AG10803 (cell line): ENCODE measurements around the gene SNCAIP.

ENCODE experiments used
- DNase-seq: peaks from one replicate; pipeline ENCODE4 v3.0.0; 2010; ENCODE audit warnings: low read depth
- H3K4me3 ChIP-seq: 2 replicates; pipeline ENCODE4 v1.5.1; 2011; ENCODE audit warnings: mild to moderate bottlenecking, low read length, control low read depth
- TF ChIP-seq, protein P1 (sequence below): conservative IDR thresholded peaks from 2 replicates; pipeline ENCODE4 v1.5.1; 2011; ENCODE audit warnings: mild to moderate bottlenecking, low read length, control low read depth, inconsistent platforms

Gene SNCAIP

DNA sequence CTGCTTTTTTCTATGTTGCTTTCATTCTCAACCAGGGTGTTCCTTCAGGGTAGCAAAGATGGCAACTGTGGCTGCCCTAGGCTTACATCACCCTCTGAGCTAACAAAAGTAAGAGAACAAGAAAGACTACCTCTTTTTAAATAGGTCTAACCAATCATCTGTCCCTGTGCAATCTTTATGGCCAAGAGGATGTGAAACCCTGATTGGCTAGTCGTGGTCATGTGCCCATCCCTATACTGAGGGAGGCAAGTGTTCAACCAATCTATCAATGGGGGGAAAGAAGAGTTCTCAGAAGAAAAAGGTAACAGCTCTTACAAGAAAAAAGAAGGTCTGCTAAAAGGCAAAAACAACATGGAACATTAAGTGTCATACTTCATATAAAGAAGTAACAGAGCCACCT, 11.7 kb upstream of the SNCAIP start:
- DNase-seq: no peak
- TF ChIP-seq, protein P1, sequence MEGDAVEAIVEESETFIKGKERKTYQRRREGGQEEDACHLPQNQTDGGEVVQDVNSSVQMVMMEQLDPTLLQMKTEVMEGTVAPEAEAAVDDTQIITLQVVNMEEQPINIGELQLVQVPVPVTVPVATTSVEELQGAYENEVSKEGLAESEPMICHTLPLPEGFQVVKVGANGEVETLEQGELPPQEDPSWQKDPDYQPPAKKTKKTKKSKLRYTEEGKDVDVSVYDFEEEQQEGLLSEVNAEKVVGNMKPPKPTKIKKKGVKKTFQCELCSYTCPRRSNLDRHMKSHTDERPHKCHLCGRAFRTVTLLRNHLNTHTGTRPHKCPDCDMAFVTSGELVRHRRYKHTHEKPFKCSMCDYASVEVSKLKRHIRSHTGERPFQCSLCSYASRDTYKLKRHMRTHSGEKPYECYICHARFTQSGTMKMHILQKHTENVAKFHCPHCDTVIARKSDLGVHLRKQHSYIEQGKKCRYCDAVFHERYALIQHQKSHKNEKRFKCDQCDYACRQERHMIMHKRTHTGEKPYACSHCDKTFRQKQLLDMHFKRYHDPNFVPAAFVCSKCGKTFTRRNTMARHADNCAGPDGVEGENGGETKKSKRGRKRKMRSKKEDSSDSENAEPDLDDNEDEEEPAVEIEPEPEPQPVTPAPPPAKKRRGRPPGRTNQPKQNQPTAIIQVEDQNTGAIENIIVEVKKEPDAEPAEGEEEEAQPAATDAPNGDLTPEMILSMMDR: no peak
- no peak overlapping the region for H3K4me3 ChIP-seq

GRCh38 chr5:122301016-122301415, 11.0 kb upstream of the SNCAIP start:
- TF ChIP-seq, protein P1: no peak
- no peak for DNase-seq

GRCh38 chr5:122304471-122305215, 7.4 kb upstream of the SNCAIP start:
- no peak for DNase-seq

More at GRCh38 chr5:122301016-122301415, 11.0 kb upstream of the SNCAIP start:
- no peak overlapping the region for H3K4me3 ChIP-seq

DNA sequence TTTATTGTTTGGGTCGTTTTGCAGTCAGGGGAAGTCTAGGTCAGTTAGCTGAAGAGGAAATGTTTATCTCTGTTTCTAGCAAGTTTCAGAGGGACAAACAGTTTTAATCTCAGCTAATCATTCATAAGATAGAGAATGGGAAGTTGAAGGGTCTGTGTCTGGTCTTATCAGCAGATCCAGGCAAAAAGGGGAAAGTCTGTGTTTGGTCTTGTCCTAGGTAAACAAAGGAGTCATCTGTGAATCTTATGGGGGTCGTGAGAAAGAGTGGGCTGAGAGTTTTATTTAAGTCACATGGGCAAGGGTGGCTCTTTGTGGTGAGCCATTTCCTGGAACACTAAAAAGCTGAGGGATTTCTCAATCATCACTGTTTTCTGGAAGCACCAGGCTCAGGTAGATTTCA, 5.6 kb upstream of the SNCAIP start:
- TF ChIP-seq, protein P1: no peak
- no peak overlapping the region for H3K4me3 ChIP-seq
- DNase-seq: no peak

More at GRCh38 chr5:122304471-122305215, 7.4 kb upstream of the SNCAIP start:
- no peak overlapping the region for H3K4me3 ChIP-seq
- TF ChIP-seq, protein P1: no peak

DNA sequence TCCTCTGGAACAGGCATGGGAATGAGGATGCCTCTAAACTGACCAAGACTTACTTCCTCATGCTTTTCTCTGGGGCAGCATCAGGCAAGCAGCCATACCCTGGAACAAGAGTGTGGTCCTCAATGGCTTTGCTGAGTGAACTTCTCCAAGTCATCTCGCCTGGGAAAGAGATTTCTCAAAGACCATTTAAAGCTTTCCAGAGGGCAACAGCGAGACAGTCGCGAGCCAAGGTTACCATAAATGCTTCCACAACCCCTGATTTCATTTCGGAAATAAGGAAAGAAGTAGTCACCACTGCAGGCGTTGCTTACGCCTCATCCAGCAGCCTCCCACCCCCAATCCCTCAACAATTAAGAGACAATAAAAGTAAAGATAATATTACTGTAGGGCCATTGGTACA, 1.1 kb upstream of the SNCAIP start:
- TF ChIP-seq, protein P1: no peak
- DNase-seq: peak; percentile 17

GRCh38 chr5:122311497-122311960, 508 bp upstream of the SNCAIP start:
- peak overlapping the region; percentile 53 for H3K4me3 ChIP-seq
- TF ChIP-seq, protein P1: no peak
- no peak for DNase-seq

More for the DNA sequence above, 1.1 kb upstream of the SNCAIP start:
- peak overlapping the region; percentile 53 for H3K4me3 ChIP-seq
